ENCODE measurements around the gene CD79B. TPM values are rescaled to one million over a fixed set of nuclear protein-coding genes. Genes with fewer than 3 reads are reported as not detected.

Gene CD79B
- total RNA-seq, 1 donor from 2014 or later = 706 TPM

- H3K4me3 Mint-ChIP-seq = no peak overlapping the region
- CTCF ChIA-PET = interaction anchor here (3.2 to 8.3 kb wide), 3 partner anchors 31 to 185 kb away, joined by 16 to 162 read pairs (median 70); partner anchors contain the start of genes CSHL1 and GH1
- POLR2A ChIA-PET = interaction anchor here (0.9 to 3.2 kb wide), 4 partner anchors 17 to 71 kb away, joined by 3 to 29 read pairs (median 4); partner anchors contain the start of gene CD79B
- ATAC-seq (ENCODE audit: low read depth) = no peak
- intact Hi-C loops (cut with micrococcal nuclease) = no loop called here
- no peak for TF ChIP-seq CTCF (IDR thresholded peaks at IDR 0.05)
- no peaks in the 10 kb centered on the region for H3K36me3 Mint-ChIP-seq (ENCODE audit: low read depth)
- no peak overlapping the region for H3K27ac Mint-ChIP-seq
- no peaks in the 10 kb centered on the region for H3K9me3 Mint-ChIP-seq
- no peak for DNase-seq
- H3K4me1 Mint-ChIP-seq = peaks cover 53% of the 10 kb centered on the region
- no peaks in the 10 kb centered on the region for H3K27me3 Mint-ChIP-seq
These were observed 16.4 kb upstream of the CD79B start for GRCh38 chr17:63948521-63948920.

- POLR2A ChIA-PET = interaction anchor here (2.3 to 3.1 kb wide), 3 partner anchors 21 to 73 kb away, joined by 41 to 837 read pairs (median 64); partner anchors contain the start of genes CD79B, CSHL1, GH1 and ICAM2
These were observed 15.7 kb upstream of the CD79B start for GRCh38 chr17:63947711-63948330.

GRCh38 chr17:63946440-63947363, 14.6 kb upstream of the CD79B start:
- CTCF ChIA-PET = interaction anchor here (0.7 to 3.1 kb wide), 24 partner anchors 7 to 187 kb away, joined by 3 to 321 read pairs (median 7); partner anchors contain the start of genes CD79B, CSHL1, GH1 and ICAM2
- no peaks in the 10 kb centered on the region for H3K36me3 Mint-ChIP-seq (ENCODE audit: low read depth)
- peak overlapping the region; percentile 91 for H3K27ac Mint-ChIP-seq
- peaks cover 47% of the 10 kb centered on the region for H3K4me1 Mint-ChIP-seq
- peak; percentile 72 for ATAC-seq (ENCODE audit: low read depth)
- DNase-seq = peak; percentile 67
- intact Hi-C loops (cut with micrococcal nuclease) = loop anchor here (1.0 kb wide), 7 partner anchors 9 to 336 kb away; partner anchors contain the start of genes CD79B and ICAM2
- no peaks in the 10 kb centered on the region for H3K9me3 Mint-ChIP-seq
- POLR2A ChIA-PET = interaction anchor here (0.5 to 3.1 kb wide), 19 partner anchors 8 to 1024 kb away, joined by 3 to 837 read pairs (median 7); partner anchors contain the start of genes CCDC47, CD79B, CSHL1 and DDX42
- H3K27me3 Mint-ChIP-seq = no peaks in the 10 kb centered on the region
- TF ChIP-seq CTCF (IDR thresholded peaks at IDR 0.05) = no peak
- H3K4me3 Mint-ChIP-seq = peak overlapping the region; percentile 74

More at GRCh38 chr17:63947711-63948330, 15.7 kb upstream of the CD79B start:
- DNase-seq = no peak
- Mint-ChIP-seq H3K4me3 (no peak overlapping the region), H3K27ac (no peak overlapping the region), H3K36me3 (ENCODE audit: low read depth) (no peaks in the 10 kb centered on the region), H3K27me3 (no peaks in the 10 kb centered on the region), H3K9me3 (no peaks in the 10 kb centered on the region), H3K4me1 (peaks cover 49% of the 10 kb centered on the region)
- CTCF ChIA-PET = interaction anchor here (2.3 to 3.1 kb wide), 5 partner anchors 10 to 44 kb away, joined by 10 to 321 read pairs (median 48); partner anchors contain the start of genes CD79B, CSHL1 and GH1
- intact Hi-C loops (cut with micrococcal nuclease) = no loop called here
- ATAC-seq (ENCODE audit: low read depth) = no peak
- TF ChIP-seq CTCF (IDR thresholded peaks at IDR 0.05) = no peak

GRCh38 chr17:63945784-63946439, 13.8 kb upstream of the CD79B start:
- Mint-ChIP-seq H3K4me1 (peaks cover 52% of the 10 kb centered on the region), H3K27me3 (no peaks in the 10 kb centered on the region), H3K36me3 (ENCODE audit: low read depth) (no peaks in the 10 kb centered on the region), H3K4me3 (peak overlapping the region; percentile 74), H3K9me3 (no peaks in the 10 kb centered on the region), H3K27ac (peak overlapping the region; percentile 91)
- DNase-seq = peak; percentile 61
- CTCF ChIA-PET = interaction anchor here (0.7 to 3.1 kb wide), 24 partner anchors 8 to 188 kb away, joined by 3 to 321 read pairs (median 7); partner anchors contain the start of genes CD79B, CSHL1, GH1 and ICAM2
- TF ChIP-seq CTCF (IDR thresholded peaks at IDR 0.05) = no peak
- ATAC-seq (ENCODE audit: low read depth) = peak; percentile 57
- POLR2A ChIA-PET = interaction anchor here (0.5 to 3.1 kb wide), 19 partner anchors 9 to 1025 kb away, joined by 3 to 837 read pairs (median 7); partner anchors contain the start of genes CCDC47, CD79B, CSHL1 and DDX42
- intact Hi-C loops (cut with micrococcal nuclease) = loop anchor here (1.0 kb wide), 7 partner anchors 9 to 336 kb away; partner anchors contain the start of genes CD79B and ICAM2
